Gastrocnemius medialis (tissue), 4 donors: ENCODE data around the gene STAP1.
"Not testable (repeated sequence)": the region's sequence is repeated elsewhere in the genome, so short reads cannot be mapped to it uniquely, and the experiment has no call there.

Source experiments
- POLR2A ChIP-seq, 2 donors: fragments of 450-650 bp; IDR thresholded peaks; one replicate each; pipeline ENCODE4 v1.6.1; 2017; ENCODE audit warnings: antibody characterized with exemption in 2 of 2, mild to moderate bottlenecking in 2 of 2, moderate library complexity in 2 of 2
- TF ChIP-seq, protein P1 (sequence below), 5 experiments: fragments of 450-650 bp in 3 of 5; fragments of 200-600 bp in 2 of 5; sonication (generic) in 2 of 5; IDR thresholded peaks in 4 of 5; conservative IDR thresholded peaks in 1 of 5; 1 replicate in 4 of 5; 2 replicates in 1 of 5; pipeline ENCODE4 v1.5.1; 2016 to 2019; ENCODE audit warnings: antibody characterized with exemption in 5 of 5, mild to moderate bottlenecking in 3 of 5, moderate library complexity in 3 of 5

DNA sequence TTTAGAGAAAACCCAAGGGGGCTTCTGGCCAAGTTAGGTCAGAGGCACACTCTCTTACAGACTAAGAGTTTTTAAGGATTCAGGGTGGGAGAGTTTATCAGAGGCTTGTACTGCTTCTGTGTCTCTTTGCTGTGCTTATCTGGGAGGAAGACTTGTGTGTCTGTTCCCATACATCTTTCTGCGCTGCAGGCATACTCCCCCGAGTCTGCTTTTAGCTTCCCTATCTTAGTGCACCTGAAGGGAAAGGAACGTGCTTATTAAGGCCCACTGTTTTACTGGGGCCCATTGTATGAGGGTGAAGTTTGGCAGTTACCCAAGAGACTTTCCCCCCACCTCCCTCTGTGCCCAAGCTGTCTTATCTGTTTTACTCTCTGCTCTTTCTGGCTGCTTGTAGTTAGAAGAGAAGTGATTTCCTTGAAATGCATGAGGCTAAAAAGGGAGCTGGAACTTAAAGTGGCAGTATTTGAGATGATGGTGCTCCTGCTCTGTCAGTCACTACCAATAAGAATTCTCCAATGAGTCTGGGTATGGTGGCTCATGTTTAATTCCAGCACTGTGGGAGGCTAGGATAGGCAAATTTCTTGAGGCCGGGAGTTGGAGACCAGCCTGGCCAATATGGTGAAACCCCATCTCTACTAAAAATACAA lies 6.3 kb upstream of the STAP1 start:
- TF ChIP-seq POLR2A (IDR thresholded peaks at IDR 0.05) = not testable (repeated sequence)
- TF ChIP-seq, protein P1, sequence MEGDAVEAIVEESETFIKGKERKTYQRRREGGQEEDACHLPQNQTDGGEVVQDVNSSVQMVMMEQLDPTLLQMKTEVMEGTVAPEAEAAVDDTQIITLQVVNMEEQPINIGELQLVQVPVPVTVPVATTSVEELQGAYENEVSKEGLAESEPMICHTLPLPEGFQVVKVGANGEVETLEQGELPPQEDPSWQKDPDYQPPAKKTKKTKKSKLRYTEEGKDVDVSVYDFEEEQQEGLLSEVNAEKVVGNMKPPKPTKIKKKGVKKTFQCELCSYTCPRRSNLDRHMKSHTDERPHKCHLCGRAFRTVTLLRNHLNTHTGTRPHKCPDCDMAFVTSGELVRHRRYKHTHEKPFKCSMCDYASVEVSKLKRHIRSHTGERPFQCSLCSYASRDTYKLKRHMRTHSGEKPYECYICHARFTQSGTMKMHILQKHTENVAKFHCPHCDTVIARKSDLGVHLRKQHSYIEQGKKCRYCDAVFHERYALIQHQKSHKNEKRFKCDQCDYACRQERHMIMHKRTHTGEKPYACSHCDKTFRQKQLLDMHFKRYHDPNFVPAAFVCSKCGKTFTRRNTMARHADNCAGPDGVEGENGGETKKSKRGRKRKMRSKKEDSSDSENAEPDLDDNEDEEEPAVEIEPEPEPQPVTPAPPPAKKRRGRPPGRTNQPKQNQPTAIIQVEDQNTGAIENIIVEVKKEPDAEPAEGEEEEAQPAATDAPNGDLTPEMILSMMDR (IDR thresholded peaks at IDR 0.05 in 4 of 5, conservative IDR thresholded peaks at IDR 0.05 in 1 of 5) = not testable (repeated sequence)
